NCI-H510A treated with DMSO at 0.1 percent for 48 hours (cell line): Measurements from ENCODE around the gene CCDC85A.

Experiments used
- DNase-seq: peaks from one replicate; lab custom pipeline; 2025; lab: John Stamatoyannopoulos, UW

CCDC85A gene

GRCh38 chr2:56297671-56298070 is 113.9 kb downstream of the CCDC85A start:
- DNase-seq, result no peak

- no peak for DNase-seq
Measured at GRCh38 chr2:56299171-56299691, 115.4 kb downstream of the CCDC85A start.

DNA sequence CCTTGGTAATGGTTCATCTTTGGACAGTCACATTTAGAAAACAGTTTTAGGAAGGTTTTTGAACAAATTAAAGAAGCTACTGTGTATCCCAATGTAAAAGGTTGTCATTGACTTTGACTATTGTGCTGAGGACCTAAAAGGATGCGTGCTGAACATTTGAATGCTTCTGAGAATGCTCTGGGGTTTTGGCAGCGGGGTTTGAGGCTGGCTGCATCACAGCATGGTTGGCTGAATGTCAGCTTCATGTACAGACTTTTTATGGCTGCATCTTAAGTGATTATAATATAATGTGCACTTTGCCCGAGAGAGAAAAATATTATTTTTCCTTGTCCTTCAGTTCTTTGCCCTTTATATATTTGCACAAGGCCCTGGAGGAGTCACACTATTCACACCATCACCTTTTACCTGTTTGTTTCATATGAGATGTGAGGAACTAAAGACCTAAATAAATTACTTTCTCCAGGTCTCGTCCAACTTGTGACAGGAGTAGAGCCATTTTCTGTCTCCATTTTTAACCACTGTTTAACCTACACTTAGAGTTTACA is 125.9 kb downstream of the CCDC85A start:
- no peak for DNase-seq

GRCh38 chr2:56313500-56313921 is 129.7 kb downstream of the CCDC85A start:
- DNase-seq, result no peak

DNA sequence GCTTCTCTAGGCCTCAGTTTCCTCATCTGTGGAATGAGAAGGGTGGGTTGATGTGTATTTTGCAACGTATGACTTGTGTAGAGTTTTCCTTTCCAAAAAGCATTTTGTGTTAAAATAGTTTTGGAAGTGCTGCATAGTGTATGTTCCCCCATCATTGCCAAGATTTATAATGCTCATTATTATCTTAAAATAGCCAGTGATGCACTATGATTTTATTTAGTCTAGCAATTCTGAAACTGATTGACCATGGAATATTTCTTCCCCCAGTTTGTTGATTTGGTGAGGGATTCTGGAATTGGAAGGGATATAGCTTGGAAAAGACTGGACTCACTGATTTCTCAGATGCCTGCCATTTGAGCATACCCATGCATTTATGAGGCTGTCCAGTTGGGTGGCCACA is 130.6 kb downstream of the CCDC85A start:
- DNase-seq, result no peak

- no peak for DNase-seq
Measured at GRCh38 chr2:56314796-56315195, 131.0 kb downstream of the CCDC85A start.

DNA sequence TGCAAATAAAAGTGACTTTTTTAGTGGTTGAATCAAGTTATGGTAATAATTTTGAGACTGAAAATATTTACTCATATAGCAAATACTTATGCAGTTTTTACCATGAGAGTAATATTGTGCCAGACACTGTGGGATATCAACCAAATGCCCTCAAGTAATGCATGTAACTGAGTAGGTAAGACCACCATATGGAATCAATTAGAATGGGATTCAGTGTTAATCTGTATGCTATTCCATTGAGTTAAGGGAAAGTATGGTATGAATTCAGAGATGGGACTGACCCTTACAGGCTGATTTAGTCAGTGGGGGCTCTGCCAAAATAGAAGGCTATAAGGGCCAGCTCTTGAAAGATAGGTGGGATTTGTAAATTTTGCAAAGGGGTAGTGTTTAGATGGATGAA is 131.6 kb downstream of the CCDC85A start:
- no peak for DNase-seq

- no peak for DNase-seq
Measured at GRCh38 chr2:56316011-56316410, 132.2 kb downstream of the CCDC85A start.

- no peak for DNase-seq
Measured at GRCh38 chr2:56318147-56318546, 134.4 kb downstream of the CCDC85A start.

DNA sequence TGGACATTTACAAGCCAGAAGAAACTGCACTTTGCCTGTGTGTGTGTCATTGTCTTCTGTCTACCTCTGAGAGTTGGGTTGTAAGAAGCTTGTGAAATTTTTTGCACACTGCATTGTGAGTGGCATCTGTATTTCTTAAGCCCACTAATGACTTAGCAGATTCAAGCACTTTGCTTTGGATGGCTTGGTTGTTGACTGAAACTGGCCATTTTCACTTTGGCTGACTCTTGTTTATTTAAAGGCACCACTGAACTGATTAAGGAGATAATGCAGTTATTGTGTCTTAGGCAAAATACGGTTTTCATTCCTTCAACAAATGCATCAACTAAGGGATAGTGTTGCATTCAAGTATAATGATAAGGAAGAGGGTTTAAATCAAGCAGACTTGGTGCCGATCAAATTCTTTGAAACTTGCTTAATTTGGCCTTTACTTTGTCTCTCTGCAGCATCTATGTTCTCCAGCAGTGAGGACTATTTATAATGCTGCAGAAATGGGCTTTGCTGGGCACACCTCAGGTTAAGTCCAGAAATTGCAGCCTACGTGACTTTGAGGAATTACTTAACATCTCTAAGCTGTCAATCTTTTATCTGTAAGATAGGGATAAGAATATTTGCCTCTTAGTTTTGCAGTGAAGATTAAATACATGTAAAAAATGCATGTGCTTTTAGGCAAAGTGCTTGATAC is 142.0 kb downstream of the CCDC85A start:
- DNase-seq, result no peak

GRCh38 chr2:56326346-56326741 is 142.6 kb downstream of the CCDC85A start:
- no peak for DNase-seq

DNA sequence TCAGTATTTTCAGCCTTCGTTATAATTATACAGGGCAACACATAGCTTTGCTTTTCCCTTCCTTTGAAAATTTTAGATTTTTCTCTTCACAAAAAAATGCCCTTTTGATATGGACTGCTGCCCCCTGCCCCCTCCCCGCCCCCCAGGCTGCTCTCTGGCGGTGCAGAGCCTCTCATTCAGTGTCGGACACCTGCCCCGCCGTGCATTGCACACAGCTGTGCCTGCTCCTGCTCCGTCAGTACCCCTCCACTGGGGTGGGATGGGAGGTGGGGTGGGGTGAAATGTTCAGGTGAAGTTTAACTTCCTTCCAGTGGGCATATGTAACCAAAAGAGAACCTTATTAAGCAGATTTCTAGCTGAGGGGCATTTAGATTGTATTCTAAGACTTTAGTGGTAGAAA is 148.0 kb downstream of the CCDC85A start:
- DNase-seq, result no peak

- no peak for DNase-seq
Measured at GRCh38 chr2:56333812-56334485, 150.2 kb downstream of the CCDC85A start.

GRCh38 chr2:56334622-56335021 is 150.8 kb downstream of the CCDC85A start:
- no peak for DNase-seq

- DNase-seq, result no peak
Measured at GRCh38 chr2:56335101-56335500, 151.3 kb downstream of the CCDC85A start.

DNA sequence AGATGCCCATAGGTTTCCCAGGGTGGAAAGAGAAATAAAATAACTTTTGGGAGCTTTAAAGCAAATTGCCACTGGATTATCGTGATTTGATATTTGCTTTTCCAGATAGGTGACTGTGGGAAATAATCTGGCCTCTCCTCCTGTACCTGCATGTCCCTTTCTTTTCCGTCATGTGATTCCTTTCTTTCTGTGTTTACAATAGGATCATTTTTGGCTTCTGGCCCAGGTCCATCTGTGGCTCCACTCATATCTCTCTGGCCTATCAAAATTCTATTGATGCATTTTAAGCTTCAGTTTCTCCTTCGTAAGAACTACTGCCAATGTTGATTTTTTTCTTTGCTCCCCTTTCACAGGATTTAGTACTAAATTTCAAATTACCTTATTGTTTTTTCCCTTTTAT is 153.6 kb downstream of the CCDC85A start:
- peak; percentile 81 for DNase-seq

- DNase-seq, result no peak
Measured at GRCh38 chr2:56338232-56338631, 154.4 kb downstream of the CCDC85A start.

- no peak for DNase-seq
Measured at GRCh38 chr2:56344771-56345170, 161.0 kb downstream of the CCDC85A start.

DNA sequence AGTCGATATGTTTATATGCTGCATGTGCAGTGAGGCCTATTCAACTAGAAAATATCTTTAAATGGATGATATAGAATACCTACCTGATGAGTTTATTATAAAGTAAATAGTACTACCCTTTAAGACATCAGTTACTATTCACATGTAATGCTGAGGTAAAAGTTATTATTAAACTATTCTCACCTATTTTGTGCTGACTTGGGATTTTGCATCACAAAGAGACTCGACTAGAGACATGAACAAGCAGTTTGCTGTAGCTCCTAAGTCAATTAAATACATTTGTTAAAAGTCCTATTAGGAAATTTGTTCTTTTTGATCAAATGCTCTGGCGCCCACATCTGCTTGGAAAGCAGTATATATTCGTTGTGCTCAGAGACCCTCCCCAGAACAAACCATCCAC is 164.1 kb downstream of the CCDC85A start:
- no peak for DNase-seq

- no peak for DNase-seq
Measured at GRCh38 chr2:56348392-56349210, 164.8 kb downstream of the CCDC85A start.

- DNase-seq, result no peak
Measured at GRCh38 chr2:56357655-56358295, 174.0 kb downstream of the CCDC85A start.

DNA sequence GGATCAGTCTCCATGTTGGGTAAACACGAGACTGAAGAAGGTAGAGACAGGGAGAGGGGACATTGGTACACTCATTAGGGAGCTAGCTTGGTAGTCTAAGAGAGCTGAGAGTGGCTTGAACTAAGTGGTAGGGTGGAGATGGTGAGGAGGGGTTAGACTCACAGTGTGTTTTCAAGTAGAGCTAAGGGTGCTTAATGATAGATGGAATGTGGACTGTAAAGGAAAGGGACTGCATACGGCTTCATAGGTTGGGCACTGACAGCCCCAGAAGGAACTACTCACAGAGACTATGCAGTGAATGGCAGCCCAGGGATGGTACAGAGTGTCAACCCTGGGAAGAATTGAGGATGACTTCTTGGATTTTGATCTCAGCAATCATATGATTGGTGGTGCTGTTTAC is 178.1 kb downstream of the CCDC85A start:
- no peak for DNase-seq
